ENCODE results near the gene ITPR1.

Gene ITPR1

GRCh38 chr3:4801892-4802291, 308.7 kb downstream of the ITPR1 start:
- TF ChIP-seq, protein P1, sequence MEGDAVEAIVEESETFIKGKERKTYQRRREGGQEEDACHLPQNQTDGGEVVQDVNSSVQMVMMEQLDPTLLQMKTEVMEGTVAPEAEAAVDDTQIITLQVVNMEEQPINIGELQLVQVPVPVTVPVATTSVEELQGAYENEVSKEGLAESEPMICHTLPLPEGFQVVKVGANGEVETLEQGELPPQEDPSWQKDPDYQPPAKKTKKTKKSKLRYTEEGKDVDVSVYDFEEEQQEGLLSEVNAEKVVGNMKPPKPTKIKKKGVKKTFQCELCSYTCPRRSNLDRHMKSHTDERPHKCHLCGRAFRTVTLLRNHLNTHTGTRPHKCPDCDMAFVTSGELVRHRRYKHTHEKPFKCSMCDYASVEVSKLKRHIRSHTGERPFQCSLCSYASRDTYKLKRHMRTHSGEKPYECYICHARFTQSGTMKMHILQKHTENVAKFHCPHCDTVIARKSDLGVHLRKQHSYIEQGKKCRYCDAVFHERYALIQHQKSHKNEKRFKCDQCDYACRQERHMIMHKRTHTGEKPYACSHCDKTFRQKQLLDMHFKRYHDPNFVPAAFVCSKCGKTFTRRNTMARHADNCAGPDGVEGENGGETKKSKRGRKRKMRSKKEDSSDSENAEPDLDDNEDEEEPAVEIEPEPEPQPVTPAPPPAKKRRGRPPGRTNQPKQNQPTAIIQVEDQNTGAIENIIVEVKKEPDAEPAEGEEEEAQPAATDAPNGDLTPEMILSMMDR (IDR thresholded peaks at IDR 0.05; ENCODE audit: low read depth, low read length, missing control alignments), result no peak
- DNase-seq (ENCODE audit: low read depth), result no peak
- in situ Hi-C loops (cut with HindIII; ENCODE audit: low sequenced_read_pairs), result no loop called here
- H3K4me3 ChIP-seq (ENCODE audit: low read depth, low read length), result no peak overlapping the region

DNA sequence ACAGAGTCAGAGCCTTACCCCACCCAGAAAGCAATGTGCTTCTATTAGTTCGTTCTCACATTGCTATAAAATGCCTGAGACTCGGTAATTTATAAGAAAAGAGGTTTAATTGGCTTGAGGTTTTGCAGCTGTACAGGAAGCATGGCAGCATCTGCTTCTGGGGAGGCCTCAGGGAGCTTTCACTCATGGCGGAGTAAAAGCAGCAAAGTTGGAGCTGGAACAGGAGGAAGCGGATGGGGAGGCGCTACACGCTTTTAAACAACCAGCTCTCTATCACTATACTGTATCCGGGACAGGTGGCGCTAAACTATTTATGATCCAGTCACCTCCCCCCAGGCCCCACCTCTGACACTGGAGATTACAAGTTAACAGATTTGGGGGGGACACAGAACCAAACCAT, 309.8 kb downstream of the ITPR1 start:
- H3K4me3 ChIP-seq (ENCODE audit: low read depth, low read length), result no peak overlapping the region
- in situ Hi-C loops (cut with HindIII; ENCODE audit: low sequenced_read_pairs), result no loop called here
- TF ChIP-seq, protein P1 (IDR thresholded peaks at IDR 0.05; ENCODE audit: low read depth, low read length, missing control alignments), result no peak
- DNase-seq (ENCODE audit: low read depth), result no peak

- TF ChIP-seq, protein P1 (IDR thresholded peaks at IDR 0.05; ENCODE audit: low read depth, low read length, missing control alignments), result no peak
- no peak overlapping the region for H3K4me3 ChIP-seq (ENCODE audit: low read depth, low read length)
- DNase-seq (ENCODE audit: low read depth), result no peak
- in situ Hi-C loops (cut with HindIII; ENCODE audit: low sequenced_read_pairs), result no loop called here
Measured at GRCh38 chr3:4804161-4805058, 311.3 kb downstream of the ITPR1 start.

DNA sequence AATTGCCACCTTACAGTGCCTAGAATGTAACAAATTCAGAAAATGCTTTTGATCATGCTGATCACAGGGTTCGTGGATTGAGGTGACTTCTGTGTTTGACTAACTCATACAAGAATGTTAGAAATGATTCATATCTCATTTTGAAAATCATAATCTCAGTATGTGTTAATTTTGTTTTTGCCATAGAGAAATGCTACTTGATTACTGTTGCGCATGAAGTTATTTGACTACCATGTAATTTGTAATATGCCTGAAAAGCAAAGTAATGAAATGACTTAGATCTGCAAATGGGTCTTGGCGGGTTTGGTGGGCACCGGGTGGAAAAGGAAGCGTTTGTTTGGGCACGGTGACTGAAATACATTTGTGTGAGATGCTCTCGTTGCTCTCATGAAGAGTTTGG, 312.5 kb downstream of the ITPR1 start:
- TF ChIP-seq, protein P1 (IDR thresholded peaks at IDR 0.05; ENCODE audit: low read depth, low read length, missing control alignments), result no peak
- H3K4me3 ChIP-seq (ENCODE audit: low read depth, low read length), result no peak overlapping the region
- in situ Hi-C loops (cut with HindIII; ENCODE audit: low sequenced_read_pairs), result no loop called here
- DNase-seq (ENCODE audit: low read depth), result no peak

DNA sequence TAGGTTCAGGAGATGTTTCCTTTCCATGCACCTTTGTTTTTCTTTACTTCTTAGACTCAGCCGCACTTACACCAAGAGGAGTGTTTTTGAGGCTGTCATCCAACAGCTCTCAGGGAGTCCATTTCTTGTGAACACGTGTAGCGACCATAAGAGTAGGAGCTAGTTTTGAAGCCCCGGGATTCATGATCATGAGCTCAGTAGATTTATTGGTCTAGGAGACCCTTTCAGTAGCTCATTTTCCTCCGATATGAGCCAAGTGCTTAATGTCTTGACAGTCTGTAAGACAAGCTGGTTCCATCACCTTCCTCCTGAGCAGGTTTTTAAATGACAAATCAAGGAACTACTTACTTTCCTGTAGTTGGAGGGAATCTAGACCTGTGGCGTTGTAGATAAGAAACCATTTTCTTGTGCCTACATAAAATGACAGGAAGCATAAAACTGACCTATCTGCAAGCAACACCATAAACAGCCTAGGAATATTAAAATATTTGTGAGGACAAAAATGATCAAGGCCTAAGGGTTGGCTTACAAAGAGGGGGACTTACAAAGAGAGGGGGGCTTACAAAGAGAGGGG, 313.5 kb downstream of the ITPR1 start:
- in situ Hi-C loops (cut with HindIII; ENCODE audit: low sequenced_read_pairs), result no loop called here
- TF ChIP-seq, protein P1 (IDR thresholded peaks at IDR 0.05; ENCODE audit: low read depth, low read length, missing control alignments), result no peak
- no peak for DNase-seq (ENCODE audit: low read depth)
- H3K4me3 ChIP-seq (ENCODE audit: low read depth, low read length), result no peak overlapping the region

- no peak overlapping the region for H3K4me3 ChIP-seq (ENCODE audit: low read depth, low read length)
- DNase-seq (ENCODE audit: low read depth), result no peak
- TF ChIP-seq, protein P1 (IDR thresholded peaks at IDR 0.05; ENCODE audit: low read depth, low read length, missing control alignments), result no peak
- in situ Hi-C loops (cut with HindIII; ENCODE audit: low sequenced_read_pairs), result no loop called here
Measured at GRCh38 chr3:4807381-4808280, 314.5 kb downstream of the ITPR1 start.

Measured in astrocyte of the cerebellum (primary cell).